HepG2 (cell line): ENCODE measurements around the gene PLXNC1. TPM values are rescaled to one million over a fixed set of nuclear protein-coding genes. Genes with fewer than 3 reads are reported as not detected.

ENCODE experiments used
- ATAC-seq: fragments of 200-7000 bp; cut with Tn5 transposase; 3 replicates; pipeline ENCODE4 v1.9.1; 2020; ENCODE audit warnings: mild to moderate bottlenecking, moderate library complexity
- BruUV-seq: library from RNA; stranded (reverse); fragments of 400-500 nt; replicated peaks from 2 replicates; lab custom pipeline; 2021; lab: Mats Ljungman, UMichigan
- CTCF ChIA-PET: fragments of 300-600 bp; formaldehyde crosslinking; extraction: SDS; loops from one replicate; lab custom pipeline; 2021; ENCODE audit warnings: low total read pairs, inconsistent platforms, low intra/inter-chr PET ratio; lab: Yijun Ruan, JAX
- POLR2A ChIA-PET: fragments of 350-600 bp; sonication (Branson Sonifier 250); formaldehyde crosslinking; loops from one replicate; lab custom pipeline; 2020; ENCODE audit warnings: antibody characterized with exemption, inconsistent platforms; lab: Yijun Ruan, JAX
- DNase-seq: peaks from one replicate; pipeline ENCODE4 v3.0.0-alpha.2; 2015; ENCODE audit warnings: low spot score
- FAIRE-seq: peaks from 3 replicates; lab custom pipeline; 2011; peaks lifted over from hg19 to GRCh38; lab: Jason Lieb, UNC
- H2AFZ ChIP-seq: one replicate; pipeline ENCODE4 v1.6.1; 2011; ENCODE audit warnings: low read length, inconsistent platforms
- H3K27ac ChIP-seq: fragments of 300-600 bp; 3 replicates; pipeline ENCODE4 v1.8.0; 2011; ENCODE audit warnings: mixed run types, mild to moderate bottlenecking, mixed read lengths, low read length, inconsistent platforms; ENCODE audit not compliant: insufficient read depth; ENCODE audit errors: extremely low read length
- H3K27me3 ChIP-seq, 2 experiments: fragments of 200-600 bp in 1 of 2; 2 replicates in 1 of 2; 3 replicates in 1 of 2; pipeline versions ENCODE4 v1.6.0 to v1.8.0; 2011; ENCODE audit warnings: low read length in 2 of 2, mild to moderate bottlenecking in 2 of 2, moderate library complexity in 2 of 2, inconsistent platforms in 1 of 2; ENCODE audit not compliant: insufficient read depth in 2 of 2, control insufficient read depth in 1 of 2
- H3K36me3 ChIP-seq, 2 experiments: fragments of 200-600 bp in 1 of 2; replicated peaks in 1 of 2; 2 replicates in 1 of 2; 3 replicates in 1 of 2; pipeline versions ENCODE4 v1.5.1 to v1.8.0; 2011; ENCODE audit warnings: low read length in 2 of 2, inconsistent platforms in 1 of 2; ENCODE audit not compliant: insufficient read depth in 2 of 2, control insufficient read depth in 1 of 2
- H3K4me1 ChIP-seq: 2 replicates; pipeline ENCODE4 v1.5.1; 2012; ENCODE audit warnings: low read length, inconsistent platforms; ENCODE audit not compliant: insufficient read depth
- H3K4me2 ChIP-seq: 2 replicates; pipeline ENCODE4 v1.6.0; 2011; ENCODE audit warnings: low read depth, low read length, inconsistent platforms
- H3K4me3 ChIP-seq, 3 experiments: fragments of 200-600 bp in 1 of 3; sonication (generic), shearing (Covaris generic) in 1 of 3; replicated peaks in 1 of 3; 2 replicates each; pipeline ENCODE4 v1.5.1; 2011 to 2016; ENCODE audit warnings: low read length in 3 of 3, inconsistent platforms in 2 of 3, low read depth in 2 of 3, mild to moderate bottlenecking in 2 of 3, control low read depth in 1 of 3, mixed read lengths in 1 of 3; ENCODE audit not compliant: insufficient read depth in 1 of 3
- H3K79me2 ChIP-seq: one replicate; pipeline ENCODE4 v1.6.1; 2011; ENCODE audit warnings: low read length, inconsistent platforms; ENCODE audit not compliant: insufficient read depth
- H3K9ac ChIP-seq: 2 replicates; pipeline ENCODE4 v1.6.0; 2011; ENCODE audit warnings: mild to moderate bottlenecking, low read depth, low read length, inconsistent platforms; ENCODE audit not compliant: insufficient read depth
- H3K9me3 ChIP-seq: 2 replicates; pipeline ENCODE4 v1.5.1; 2012; ENCODE audit warnings: mild to moderate bottlenecking, low read length
- H4K20me1 ChIP-seq: 2 replicates; pipeline ENCODE4 v1.6.0; 2011; ENCODE audit warnings: inconsistent platforms, mild to moderate bottlenecking, low read length, moderate library complexity; ENCODE audit not compliant: insufficient read depth
- ATF7 ChIP-seq, 2 experiments: fragments of 450-650 bp in 1 of 2; sonication (generic) in 1 of 2; formaldehyde crosslinking in 1 of 2; IDR thresholded peaks; 2 replicates each; pipeline versions ENCODE4 v1.4.0 to v1.6.1; 2016 to 2020; ENCODE audit warnings: antibody characterized with exemption in 1 of 2, mild to moderate bottlenecking in 1 of 2, missing genetic modification reagents in 1 of 2
- BCLAF1 ChIP-seq: fragments of 450-650 bp; IDR thresholded peaks from 2 replicates; pipeline ENCODE4 v1.6.1; 2017; ENCODE audit warnings: mild to moderate bottlenecking
- KAT2B ChIP-seq: fragments of 150-350 bp; IDR thresholded peaks from 2 replicates; pipeline ENCODE4 v1.6.1; 2014; ENCODE audit warnings: low read depth, low read length, borderline replicate concordance
- MIXL1 ChIP-seq: IDR thresholded peaks from 2 replicates; pipeline ENCODE4 v1.6.1; 2016
- NFE2L1 ChIP-seq: sonication (generic); formaldehyde crosslinking; IDR thresholded peaks from 2 replicates; pipeline ENCODE4 v1.4.0; 2020; ENCODE audit warnings: missing genetic modification reagents, mild to moderate bottlenecking, borderline replicate concordance
- SRF ChIP-seq: IDR thresholded peaks from 2 replicates; pipeline ENCODE4 v1.6.1; 2011; ENCODE audit warnings: mild to moderate bottlenecking, low read depth, low read length, moderate library complexity
- TARDBP ChIP-seq: sonication (generic); formaldehyde crosslinking; IDR thresholded peaks from 2 replicates; pipeline ENCODE4 v1.8.0; 2022; ENCODE audit warnings: mild to moderate bottlenecking, missing genetic modification reagents
- ZNF576 ChIP-seq: sonication (generic); formaldehyde crosslinking; IDR thresholded peaks from 2 replicates; pipeline ENCODE4 v1.4.0; 2020; ENCODE audit warnings: mild to moderate bottlenecking, missing genetic modification reagents
- ZSCAN21 ChIP-seq: sonication (generic); formaldehyde crosslinking; IDR thresholded peaks from 2 replicates; pipeline ENCODE4 v1.8.0; 2022; ENCODE audit warnings: mild to moderate bottlenecking, missing genetic modification reagents, moderate library complexity, borderline replicate concordance
- ZSCAN5A ChIP-seq: sonication (generic); formaldehyde crosslinking; IDR thresholded peaks from 2 replicates; pipeline ENCODE4 v1.8.0; 2022; ENCODE audit warnings: mild to moderate bottlenecking, missing genetic modification reagents, borderline replicate concordance
- WGBS: methylation state at CpG from one replicate; pipeline ENCODE4 v1.1.6; 2017; ENCODE audit warnings: low lambda C conversion rate; 5-methylcytosine and 5-hydroxymethylcytosine counted together
- in situ Hi-C: cut with HindIII; loops from 2 replicates; pipeline ENCODE4 v1.10.0; 2017; ENCODE audit warnings: low pct_unique_long_range_greater_than_20kb; ENCODE audit not compliant: extremely low pct_ligation_motif_present
- intact Hi-C: fragments of 100-400 bp; cut with micrococcal nuclease; formaldehyde crosslinking; loops from one replicate; pipeline ENCODE4 v1.10.0; 2022; ENCODE audit not compliant: unreplicated experiment
- polyA plus RNA-seq, 8 experiments: library from polyadenylated mRNA; depleted of rRNA in 3 of 8; stranded (reverse) in 7 of 8; unstranded in 1 of 8; fragments of >200 nt; fragmentation: Illumina TruSeq in 4 of 8; extraction: Trizol in 4 of 8; gene quantifications; 2 replicates each; pipeline versions ENCODE4 v1.2.1 to v1.2.3, GENCODE V29; 2011 to 2016; ENCODE audit warnings: low read depth in 4 of 8, missing spikeins in 1 of 8, mixed read lengths in 1 of 8; ENCODE audit not compliant: insufficient read depth in 1 of 8
- total RNA-seq, 5 experiments: library from RNA; depleted of rRNA; stranded (reverse); fragments of >200 nt; fragmentation: Illumina TruSeq; extraction: Trizol; gene quantifications; 2 replicates each; pipeline ENCODE4 v1.2.3, GENCODE V29; 2016; ENCODE audit warnings: low read depth in 1 of 5

The PLXNC1 gene
- total and polyA plus RNA-seq, 2 of the 13 experiments (the other 11 are each of a cell fraction or from before 2014, with no cell fraction given), result 6.6 to 11.2 TPM

DNA sequence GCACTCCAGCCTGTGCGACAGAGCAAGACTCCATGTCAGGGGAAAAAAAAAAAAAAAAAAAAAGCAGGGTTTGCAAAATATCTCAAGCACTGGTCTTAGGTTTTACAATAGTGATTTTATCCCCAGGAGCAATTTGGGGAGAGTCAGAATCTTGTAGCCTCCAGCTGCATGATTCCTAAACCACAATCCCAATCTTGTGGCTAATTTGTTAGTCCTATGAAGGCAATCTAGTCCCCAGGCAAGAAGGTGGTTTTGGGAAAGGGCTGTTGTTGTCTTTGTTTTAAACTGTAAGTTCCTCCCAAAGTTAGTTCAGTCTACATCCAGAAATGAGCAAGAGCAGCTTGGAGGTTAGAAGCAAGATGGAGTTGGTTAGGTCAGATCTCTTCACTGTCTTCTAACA lies 135.7 kb downstream of the PLXNC1 start:
- no peak for DNase-seq
- H3K4me1 ChIP-seq, result no peaks in the 10 kb centered on the region
- no peak for TF ChIP-seq KAT2B
- no peak for TF ChIP-seq MIXL1 (CRISPR knock-in tag)
- no peak for TF ChIP-seq ZSCAN5A (CRISPR knock-in tag)
- TF ChIP-seq BCLAF1, result no peak
- TF ChIP-seq TARDBP (CRISPR knock-in tag), result no peak
- no peak for TF ChIP-seq ATF7 (IDR thresholded peaks at IDR 0.05)
- TF ChIP-seq ATF7 (CRISPR knock-in tag; IDR thresholded peaks at IDR 0.05), result no peak
- TF ChIP-seq SRF, result no peak
- no peak for TF ChIP-seq NFE2L1 (CRISPR knock-in tag)
- TF ChIP-seq ZNF576 (CRISPR knock-in tag), result no peak
- no peak for TF ChIP-seq ZSCAN21 (CRISPR knock-in tag)

More for the DNA sequence above, 135.7 kb downstream of the PLXNC1 start:
- in situ Hi-C loops (no loop called here), intact Hi-C loops (no loop called here)
- H3K79me2 ChIP-seq, result no peaks in the 10 kb centered on the region
- H3K27ac ChIP-seq, result no peak overlapping the region
- H2AFZ ChIP-seq, result no peak overlapping the region
- H3K9ac ChIP-seq, result no peak overlapping the region
- ATAC-seq, result no peak
- peaks cover 9 to 33% of the 10 kb centered on the region in 2 experiments for H3K36me3 ChIP-seq
- ChIA-PET CTCF (no interaction called here), POLR2A (interaction anchor here (0.6 kb wide), 1 partner anchor 1356 kb away, joined by 3 read pairs; no protein-coding TSS in a partner anchor)
- no peak overlapping the region for H3K4me2 ChIP-seq
- H4K20me1 ChIP-seq, result no peaks in the 10 kb centered on the region
- WGBS, result 100% methylated on average over 1 of the region's 1 CpG
- no peaks in the 10 kb centered on the region for H3K27me3 ChIP-seq
- BruUV-seq, result no TSS peak
- no peak overlapping the region for H3K4me3 ChIP-seq
- no peak for FAIRE-seq
- no peaks in the 10 kb centered on the region for H3K9me3 ChIP-seq
